ENCODE measurements around the gene PSMD9. TPM values are rescaled to one million over a fixed set of nuclear protein-coding genes. Genes with fewer than 3 reads are reported as not detected.
"Not testable (repeated sequence)": the region's sequence is repeated elsewhere in the genome, so short reads cannot be mapped to it uniquely, and the experiment has no call there.

The PSMD9 gene
- total and polyA plus RNA-seq, 5 donors from 2014 or later: 52.9 to 106 (median 86.6) TPM

GRCh38 chr12:121861636-121862254 is 26.8 kb upstream of the PSMD9 start:
- ATAC-seq (ENCODE audit: low read depth in 2 of 2) (no peak), DNase-seq (no peak)
- H3K4me1 ChIP-seq (ENCODE audit: control insufficient read depth, insufficient read depth, low read length, poor library complexity, severe bottlenecking): no peaks in the 10 kb centered on the region
- H3K9me3 Mint-ChIP-seq: no peaks in the 10 kb centered on the region
- H3K4me3 Mint-ChIP-seq: no peak overlapping the region
- no peak overlapping the region for H3K27ac ChIP-seq (ENCODE audit: insufficient read depth, low read length, poor library complexity, severe bottlenecking)
- no peaks in the 10 kb centered on the region for H3K27me3 ChIP-seq (ENCODE audit: control insufficient read depth, insufficient read depth, low read length)
- H3K9me3 ChIP-seq (ENCODE audit: control insufficient read depth in 2 of 2, low read length in 2 of 2): no peaks in the 10 kb centered on the region
- H3K27me3 Mint-ChIP-seq: no peaks in the 10 kb centered on the region
- H3K4me1 Mint-ChIP-seq: no peaks in the 10 kb centered on the region
- no peak overlapping the region for H3K4me3 ChIP-seq (ENCODE audit: low read depth, low read length)
- H3K27ac Mint-ChIP-seq: no peak overlapping the region
- peaks cover 4% of the 10 kb centered on the region for H3K36me3 Mint-ChIP-seq
- H3K36me3 ChIP-seq (ENCODE audit: control insufficient read depth, insufficient read depth, low read length): no peaks in the 10 kb centered on the region

DNA sequence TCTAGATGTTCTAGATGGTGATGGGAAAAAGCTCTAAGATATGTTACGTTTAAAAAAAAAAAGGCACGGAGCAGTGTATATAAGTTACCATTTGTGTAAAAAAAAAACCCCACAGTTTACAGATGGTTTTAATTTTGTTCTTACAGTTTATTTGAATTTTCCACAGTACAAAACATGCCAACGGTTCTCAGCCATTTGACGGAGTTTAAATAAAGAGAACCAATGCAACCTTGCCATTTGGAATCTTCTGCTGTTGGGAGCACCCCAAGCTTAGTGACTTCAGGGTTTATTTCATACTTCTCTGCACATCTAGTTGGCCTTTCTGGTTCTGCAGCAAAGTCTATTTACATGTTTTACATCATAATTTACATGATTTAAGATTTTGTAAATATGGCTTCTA is 22.3 kb upstream of the PSMD9 start:
- Histone ChIP-seq H3K4me3 (ENCODE audit: low read depth, low read length) (no peak overlapping the region), H3K27ac (ENCODE audit: insufficient read depth, low read length, poor library complexity, severe bottlenecking) (no peak overlapping the region), H3K4me1 (ENCODE audit: control insufficient read depth, insufficient read depth, low read length, poor library complexity, severe bottlenecking) (no peaks in the 10 kb centered on the region), H3K36me3 (ENCODE audit: control insufficient read depth, insufficient read depth, low read length) (no peaks in the 10 kb centered on the region), H3K9me3 (ENCODE audit: control insufficient read depth in 2 of 2, low read length in 2 of 2) (no peaks in the 10 kb centered on the region), H3K27me3 (ENCODE audit: control insufficient read depth, insufficient read depth, low read length) (no peaks in the 10 kb centered on the region)
- DNase-seq (no peak), ATAC-seq (ENCODE audit: low read depth in 2 of 2) (no peak)
- Mint-ChIP-seq H3K4me1 (no peaks in the 10 kb centered on the region), H3K27me3 (no peaks in the 10 kb centered on the region), H3K36me3 (peaks cover 4% of the 10 kb centered on the region), H3K27ac (no peak overlapping the region), H3K4me3 (no peak overlapping the region), H3K9me3 (no peaks in the 10 kb centered on the region)

- H3K27ac Mint-ChIP-seq; H3K4me1 ChIP-seq (ENCODE audit: control insufficient read depth, insufficient read depth, low read length, poor library complexity, severe bottlenecking); H3K4me3 ChIP-seq (ENCODE audit: low read depth, low read length); ATAC-seq (ENCODE audit: low read depth in 2 of 2); H3K9me3 Mint-ChIP-seq; H3K27me3 Mint-ChIP-seq; DNase-seq; H3K4me1 Mint-ChIP-seq; H3K36me3 ChIP-seq (ENCODE audit: control insufficient read depth, insufficient read depth, low read length); H3K9me3 ChIP-seq (ENCODE audit: control insufficient read depth in 2 of 2, low read length in 2 of 2); H3K36me3 Mint-ChIP-seq; H3K27ac ChIP-seq (ENCODE audit: insufficient read depth, low read length, poor library complexity, severe bottlenecking); H3K27me3 ChIP-seq (ENCODE audit: control insufficient read depth, insufficient read depth, low read length); H3K4me3 Mint-ChIP-seq: not testable (repeated sequence)
Observed at GRCh38 chr12:121869229-121869628, 19.4 kb upstream of the PSMD9 start.

DNA sequence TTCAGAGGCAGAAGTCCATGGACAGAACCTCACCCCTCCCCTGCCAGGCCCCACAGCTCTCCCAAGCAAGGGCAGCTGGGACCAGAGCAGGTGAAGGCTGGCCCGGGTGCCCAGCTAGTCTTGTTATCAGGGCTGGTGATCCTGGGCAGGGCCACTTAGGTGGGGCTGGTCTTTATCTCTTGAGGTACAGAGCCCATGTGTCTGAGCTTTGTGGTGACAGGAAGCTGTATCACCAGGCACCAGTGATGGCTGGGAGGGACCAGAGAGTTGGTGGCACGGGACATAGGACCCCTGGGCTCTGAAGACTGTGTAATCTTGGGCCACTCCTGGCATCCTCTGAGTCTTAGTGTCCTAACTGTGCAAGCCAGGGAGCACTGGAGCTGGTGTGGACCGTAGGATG is 17.1 kb upstream of the PSMD9 start:
- Mint-ChIP-seq H3K36me3 (no peaks in the 10 kb centered on the region), H3K4me1 (peaks cover 0 to 2% (median 0%) of the 10 kb centered on the region in 4 donors), H3K27me3 (no peaks in the 10 kb centered on the region), H3K4me3 (no peak overlapping the region), H3K27ac (no peak overlapping the region), H3K9me3 (no peaks in the 10 kb centered on the region)
- H3K36me3 ChIP-seq (ENCODE audit: control insufficient read depth, insufficient read depth, low read length): no peaks in the 10 kb centered on the region
- no peaks in the 10 kb centered on the region for H3K9me3 ChIP-seq (ENCODE audit: control insufficient read depth in 2 of 2, low read length in 2 of 2)
- no peak overlapping the region for H3K27ac ChIP-seq (ENCODE audit: insufficient read depth, low read length, poor library complexity, severe bottlenecking)
- H3K27me3 ChIP-seq (ENCODE audit: control insufficient read depth, insufficient read depth, low read length): no peaks in the 10 kb centered on the region
- H3K4me3 ChIP-seq (ENCODE audit: low read depth, low read length): no peak overlapping the region
- peak in 1 of 3 donors; percentile 19 for DNase-seq
- no peaks in the 10 kb centered on the region for H3K4me1 ChIP-seq (ENCODE audit: control insufficient read depth, insufficient read depth, low read length, poor library complexity, severe bottlenecking)
- no peak for ATAC-seq (ENCODE audit: low read depth in 2 of 2)

DNA sequence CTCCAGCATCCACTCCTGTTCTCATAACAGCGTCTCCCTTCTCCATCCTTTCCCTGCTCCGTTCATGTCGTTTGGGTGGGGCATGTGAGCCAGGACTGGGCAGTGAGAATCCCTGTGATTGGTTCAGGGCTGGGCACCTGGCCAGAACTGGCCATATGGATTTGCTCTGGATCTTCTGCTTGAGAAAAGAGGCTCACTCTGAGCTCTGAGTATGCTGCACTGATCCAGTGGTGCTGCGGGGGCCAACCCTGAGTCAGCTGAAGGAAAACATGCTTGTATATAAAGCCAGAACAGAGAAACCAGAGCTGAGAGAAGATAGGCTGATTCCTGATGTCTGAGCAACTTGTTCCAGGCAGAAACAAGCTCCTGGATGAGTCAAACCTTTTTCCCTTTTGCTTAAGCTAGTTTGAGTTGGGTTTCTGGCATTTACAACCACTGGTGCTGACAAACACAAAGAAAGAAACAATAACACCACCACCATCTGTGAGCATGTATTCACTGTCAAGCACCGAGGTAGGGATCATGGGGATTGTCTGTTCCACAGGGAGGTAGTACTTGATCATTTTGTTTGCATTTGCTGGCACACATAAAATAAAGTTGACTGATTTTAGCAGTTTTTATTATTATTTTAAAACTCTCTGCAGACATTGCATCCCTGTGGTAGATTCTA is 15.9 kb upstream of the PSMD9 start:
- Histone ChIP-seq H3K4me3 (ENCODE audit: low read depth, low read length) (no peak overlapping the region), H3K27ac (ENCODE audit: insufficient read depth, low read length, poor library complexity, severe bottlenecking) (no peak overlapping the region), H3K36me3 (ENCODE audit: control insufficient read depth, insufficient read depth, low read length) (no peaks in the 10 kb centered on the region), H3K9me3 (ENCODE audit: control insufficient read depth in 2 of 2, low read length in 2 of 2) (no peaks in the 10 kb centered on the region), H3K27me3 (ENCODE audit: control insufficient read depth, insufficient read depth, low read length) (no peaks in the 10 kb centered on the region), H3K4me1 (ENCODE audit: control insufficient read depth, insufficient read depth, low read length, poor library complexity, severe bottlenecking) (no peaks in the 10 kb centered on the region)
- no peaks in the 10 kb centered on the region for H3K9me3 Mint-ChIP-seq
- DNase-seq (no peak), ATAC-seq (ENCODE audit: low read depth in 2 of 2) (no peak)
- no peaks in the 10 kb centered on the region for H3K36me3 Mint-ChIP-seq
- H3K27me3 Mint-ChIP-seq: no peaks in the 10 kb centered on the region
- peaks cover 0 to 2% (median 0%) of the 10 kb centered on the region in 4 donors for H3K4me1 Mint-ChIP-seq
- peak overlapping the region in 1 of 3 donors; percentile 15 for H3K27ac Mint-ChIP-seq
- no peak overlapping the region for H3K4me3 Mint-ChIP-seq

DNA sequence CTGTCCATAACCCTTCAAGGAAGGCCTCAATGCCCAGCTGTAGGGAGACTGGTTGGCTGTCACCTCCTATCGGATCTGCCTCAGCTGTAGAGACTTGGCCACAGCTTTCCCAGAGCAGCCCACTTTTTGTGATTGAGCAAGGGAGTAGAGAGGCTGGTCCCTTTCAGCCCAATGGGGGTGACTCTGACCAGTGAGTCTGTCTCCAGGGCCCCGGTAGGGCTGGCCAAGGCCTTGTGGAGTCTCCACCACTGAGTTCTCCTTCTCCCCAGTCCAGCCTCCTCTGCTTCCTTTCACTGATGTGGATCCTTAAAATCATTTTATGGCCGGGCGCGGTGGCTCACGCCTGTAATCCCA is 15.4 kb upstream of the PSMD9 start:
- H3K27me3 ChIP-seq (ENCODE audit: control insufficient read depth, insufficient read depth, low read length): no peaks in the 10 kb centered on the region
- no peak overlapping the region for H3K27ac ChIP-seq (ENCODE audit: insufficient read depth, low read length, poor library complexity, severe bottlenecking)
- H3K9me3 Mint-ChIP-seq: no peaks in the 10 kb centered on the region
- H3K4me1 ChIP-seq (ENCODE audit: control insufficient read depth, insufficient read depth, low read length, poor library complexity, severe bottlenecking): no peaks in the 10 kb centered on the region
- no peaks in the 10 kb centered on the region for H3K36me3 Mint-ChIP-seq
- H3K9me3 ChIP-seq (ENCODE audit: control insufficient read depth in 2 of 2, low read length in 2 of 2): no peaks in the 10 kb centered on the region
- H3K4me3 Mint-ChIP-seq: no peak overlapping the region
- H3K4me3 ChIP-seq (ENCODE audit: low read depth, low read length): no peak overlapping the region
- H3K27me3 Mint-ChIP-seq: no peaks in the 10 kb centered on the region
- peak overlapping the region in 1 of 3 donors; percentile 20 for H3K27ac Mint-ChIP-seq
- H3K36me3 ChIP-seq (ENCODE audit: control insufficient read depth, insufficient read depth, low read length): no peaks in the 10 kb centered on the region
- H3K4me1 Mint-ChIP-seq: peaks cover 0 to 2% (median 0%) of the 10 kb centered on the region in 4 donors
- DNase-seq (no peak), ATAC-seq (ENCODE audit: low read depth in 2 of 2) (no peak)

DNA sequence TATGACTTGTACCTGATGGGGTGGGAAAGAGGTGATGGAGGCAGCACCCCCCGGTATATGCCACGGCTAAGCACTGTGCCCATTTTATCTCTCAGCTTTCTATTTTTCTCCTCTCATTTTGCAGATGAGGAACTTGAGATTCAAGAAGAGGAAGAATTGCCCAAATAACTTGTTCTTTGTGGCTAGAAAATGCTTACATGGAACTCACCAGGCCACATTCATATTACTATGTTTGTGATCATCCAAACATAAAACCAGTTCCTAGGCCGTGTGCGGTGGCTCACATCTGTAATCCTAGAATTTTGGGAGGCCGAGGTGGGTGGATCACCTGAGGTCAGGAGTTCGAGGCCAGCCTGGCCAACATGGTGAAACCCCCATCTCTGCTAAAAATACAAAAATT is 14.5 kb upstream of the PSMD9 start:
- no peak overlapping the region for H3K4me3 ChIP-seq (ENCODE audit: low read depth, low read length)
- Mint-ChIP-seq H3K27me3 (no peaks in the 10 kb centered on the region), H3K36me3 (no peaks in the 10 kb centered on the region), H3K27ac (no peak overlapping the region), H3K4me3 (no peak overlapping the region), H3K9me3 (no peaks in the 10 kb centered on the region), H3K4me1 (peaks cover 0 to 2% (median 0%) of the 10 kb centered on the region in 4 donors)
- ATAC-seq (ENCODE audit: low read depth in 2 of 2) (no peak), DNase-seq (no peak)
- H3K9me3 ChIP-seq (ENCODE audit: control insufficient read depth in 2 of 2, low read length in 2 of 2): no peaks in the 10 kb centered on the region
- H3K4me1 ChIP-seq (ENCODE audit: control insufficient read depth, insufficient read depth, low read length, poor library complexity, severe bottlenecking): no peaks in the 10 kb centered on the region
- H3K27ac ChIP-seq (ENCODE audit: insufficient read depth, low read length, poor library complexity, severe bottlenecking): no peak overlapping the region
- no peaks in the 10 kb centered on the region for H3K36me3 ChIP-seq (ENCODE audit: control insufficient read depth, insufficient read depth, low read length)
- no peaks in the 10 kb centered on the region for H3K27me3 ChIP-seq (ENCODE audit: control insufficient read depth, insufficient read depth, low read length)

- no peaks in the 10 kb centered on the region for H3K27me3 Mint-ChIP-seq
- Histone ChIP-seq H3K36me3 (ENCODE audit: control insufficient read depth, insufficient read depth, low read length) (no peaks in the 10 kb centered on the region), H3K27ac (ENCODE audit: insufficient read depth, low read length, poor library complexity, severe bottlenecking) (no peak overlapping the region), H3K9me3 (ENCODE audit: control insufficient read depth in 2 of 2, low read length in 2 of 2) (no peaks in the 10 kb centered on the region), H3K4me1 (ENCODE audit: control insufficient read depth, insufficient read depth, low read length, poor library complexity, severe bottlenecking) (no peaks in the 10 kb centered on the region), H3K27me3 (ENCODE audit: control insufficient read depth, insufficient read depth, low read length) (no peaks in the 10 kb centered on the region), H3K4me3 (ENCODE audit: low read depth, low read length) (no peak overlapping the region)
- H3K4me1 Mint-ChIP-seq: peaks cover 0 to 2% (median 0%) of the 10 kb centered on the region in 4 donors
- ATAC-seq (ENCODE audit: low read depth in 2 of 2) (no peak), DNase-seq (no peak)
- no peaks in the 10 kb centered on the region for H3K9me3 Mint-ChIP-seq
- H3K4me3 Mint-ChIP-seq: no peak overlapping the region
- H3K27ac Mint-ChIP-seq: peak overlapping the region in 1 of 3 donors; percentile 35
- H3K36me3 Mint-ChIP-seq: no peaks in the 10 kb centered on the region
Observed at GRCh38 chr12:121875582-121875981, 13.0 kb upstream of the PSMD9 start.
